HL-60 (cell line): Measurements from ENCODE around the gene P2RX3.

ENCODE experiments used
- DNase-seq, 2 experiments: peaks; one replicate each; pipeline ENCODE4 v3.0.0-alpha.2; 2010 to 2020; ENCODE audit warnings: low read depth in 1 of 2, low spot score in 1 of 2
- H3K27ac ChIP-seq: fragments of 250-450 bp; sonication (Bioruptor Pico); replicated peaks from 2 replicates; pipeline ENCODE4 v1.5.1; 2020; ENCODE audit warnings: mild to moderate bottlenecking, moderate library complexity
- H3K27me3 ChIP-seq: fragments of 250-450 bp; sonication (Bioruptor Pico); 2 replicates; pipeline ENCODE4 v1.5.1; 2021; ENCODE audit warnings: mild to moderate bottlenecking, moderate library complexity; ENCODE audit not compliant: insufficient read depth, poor library complexity, severe bottlenecking
- H3K4me3 ChIP-seq: replicated peaks from 2 replicates; pipeline ENCODE4 v1.5.1; 2011; ENCODE audit warnings: mild to moderate bottlenecking, control low read depth, low read length; ENCODE audit not compliant: insufficient read depth
- CTCF ChIP-seq: IDR thresholded peaks from one replicate; pipeline ENCODE4 v1.5.1; 2011; ENCODE audit warnings: low read length, control low read depth, inconsistent platforms; ENCODE audit not compliant: insufficient read depth
- GABPA ChIP-seq: IDR thresholded peaks from 2 replicates; pipeline ENCODE4 v1.6.1; 2012; ENCODE audit warnings: low read depth
- POLR2AphosphoS5 ChIP-seq: IDR thresholded peaks from 2 replicates; pipeline ENCODE4 v1.6.1; 2012; ENCODE audit warnings: low read depth
- REST ChIP-seq: IDR thresholded peaks from 2 replicates; pipeline ENCODE4 v1.6.1; 2012; ENCODE audit warnings: low read depth; ENCODE audit not compliant: insufficient replicate concordance
- SPI1 ChIP-seq: IDR thresholded peaks from 2 replicates; pipeline ENCODE4 v1.6.1; 2012; ENCODE audit warnings: low read depth, mild to moderate bottlenecking, borderline replicate concordance

Gene P2RX3

GRCh38 chr11:57396744-57397143 lies 58.6 kb downstream of the P2RX3 start:
- Histone ChIP-seq H3K4me3 (no peak overlapping the region), H3K27ac (peak overlapping the region; percentile 86), H3K27me3 (no peaks in the 10 kb centered on the region)
- DNase-seq = no peak
- TF ChIP-seq REST = no peak

GRCh38 chr11:57397394-57397990 lies 59.3 kb downstream of the P2RX3 start:
- no peaks in the 10 kb centered on the region for H3K27me3 ChIP-seq
- H3K27ac ChIP-seq = peak overlapping the region; percentile 86
- DNase-seq = peak; percentile 95 to 98
- TF ChIP-seq CTCF (no peak), POLR2AphosphoS5 (peak; percentile 95), SPI1 (peak; percentile 95)
- no peak overlapping the region for H3K4me3 ChIP-seq

GRCh38 chr11:57399221-57399620 lies 61.1 kb downstream of the P2RX3 start:
- peak overlapping the region; percentile 86 for H3K27ac ChIP-seq
- TF ChIP-seq CTCF (no peak), REST (no peak), POLR2AphosphoS5 (no peak), GABPA (no peak), SPI1 (no peak)
- no peak for DNase-seq
- no peak overlapping the region for H3K4me3 ChIP-seq
- H3K27me3 ChIP-seq = no peaks in the 10 kb centered on the region

- TF ChIP-seq SPI1 (no peak), REST (no peak), GABPA (no peak), POLR2AphosphoS5 (no peak), CTCF (no peak)
- Histone ChIP-seq H3K27ac (peak overlapping the region; percentile 86), H3K4me3 (no peak overlapping the region), H3K27me3 (no peaks in the 10 kb centered on the region)
- no peak for DNase-seq
These were observed 61.9 kb downstream of the P2RX3 start for GRCh38 chr11:57399972-57400578.
